Activated effector memory CD4-positive, alpha-beta T cell treated with anti-CD3 and anti-CD28 coated beads, Interleukin-2, amount 50 U/mL, for 16 hours (primary cell): Measurements from ENCODE around the gene BEX3.
A peak's percentile ranks its signal among the peaks of the same experiment; 100 is the strongest.
"Not testable (repeated sequence)": the region's sequence is repeated elsewhere in the genome, so short reads cannot be mapped to it uniquely, and the experiment has no call there.

Experiments used
- DNase-seq: peaks from one replicate; pipeline ENCODE4 v3.0.0-alpha.2; 2020

BEX3 gene

GRCh38 chrX:103376118-103376978 lies at the start of gene BEX3:
Gene BEX3 (plus strand): TSS chrX:103376538. CDS start chrX:103377522, 984 bp downstream.
- peak; percentile 69 for DNase-seq

- no peak for DNase-seq
Observed at GRCh38 chrX:103329991-103330390, 46.3 kb upstream of the BEX3 start, which contains the start of gene TCEAL7. Gene TCEAL7 (plus strand): TSS chrX:103330239. CDS start chrX:103331404, 1,165 bp downstream.

GRCh38 chrX:103330681-103331288 lies 45.6 kb upstream of the BEX3 start:
- no peak for DNase-seq

GRCh38 chrX:103338663-103339062 lies 37.7 kb upstream of the BEX3 start:
- no peak for DNase-seq

- DNase-seq = peak; percentile 65
Observed at GRCh38 chrX:103343105-103343504, 33.2 kb upstream of the BEX3 start.

GRCh38 chrX:103344606-103345005 lies 31.7 kb upstream of the BEX3 start:
- no peak for DNase-seq

GRCh38 chrX:103347682-103348397 lies 28.5 kb upstream of the BEX3 start:
- DNase-seq = no peak

GRCh38 chrX:103356130-103356798 lies 20.1 kb upstream of the BEX3 start, which contains the start of gene TCEAL9:
Gene TCEAL9 (plus strand): TSS chrX:103356506. CDS start chrX:103357685, 1,179 bp downstream.
- DNase-seq = no peak

- DNase-seq = no peak
Observed at GRCh38 chrX:103356858-103357257, 19.5 kb upstream of the BEX3 start.

- DNase-seq = no peak
Observed at GRCh38 chrX:103357871-103358270, 18.5 kb upstream of the BEX3 start.

- DNase-seq = not testable (repeated sequence)
Observed at GRCh38 chrX:103359605-103360004, 16.7 kb upstream of the BEX3 start.

- no peak for DNase-seq
Observed at GRCh38 chrX:103360092-103360491, 16.2 kb upstream of the BEX3 start.

GRCh38 chrX:103360916-103361315 lies 15.4 kb upstream of the BEX3 start:
- no peak for DNase-seq

- no peak for DNase-seq
Observed at GRCh38 chrX:103361798-103362197, 14.5 kb upstream of the BEX3 start.

- DNase-seq = no peak
Observed at GRCh38 chrX:103362474-103362873, 13.9 kb upstream of the BEX3 start.

- DNase-seq = no peak
Observed at GRCh38 chrX:103363046-103363445, 13.3 kb upstream of the BEX3 start.

- DNase-seq = no peak
Observed at GRCh38 chrX:103367502-103367901, 8.8 kb upstream of the BEX3 start.

- no peak for DNase-seq
Observed at GRCh38 chrX:103369479-103369878, 6.9 kb upstream of the BEX3 start.

GRCh38 chrX:103372886-103373285 lies 3.5 kb upstream of the BEX3 start:
- DNase-seq = no peak

- no peak for DNase-seq
Observed at GRCh38 chrX:103373581-103373980, 2.8 kb upstream of the BEX3 start.

- DNase-seq = no peak
Observed at GRCh38 chrX:103376979-103377324, 614 bp downstream of the BEX3 start.

- DNase-seq = no peak
Observed at GRCh38 chrX:103378990-103379389, 2.7 kb downstream of the BEX3 start.

- DNase-seq = no peak
Observed at GRCh38 chrX:103382877-103383276, 6.5 kb downstream of the BEX3 start.
